Prostate gland (tissue), 2 donors: ENCODE measurements around the gene FSCN2.

ENCODE experiments used
- POLR2A ChIP-seq: fragments of 450-650 bp; IDR thresholded peaks from one replicate; pipeline ENCODE4 v1.6.1; 2016; ENCODE audit warnings: antibody characterized with exemption, mild to moderate bottlenecking
- POLR2AphosphoS5 ChIP-seq: sonication (generic); formaldehyde crosslinking; IDR thresholded peaks from one replicate; pipeline ENCODE4 v1.6.1; 2017; ENCODE audit warnings: antibody characterized with exemption
- TF ChIP-seq, protein P1 (sequence below), 4 experiments: fragments of 200-600 bp in 2 of 4; fragments of 450-650 bp in 2 of 4; sonication (generic) in 2 of 4; IDR thresholded peaks; 1 replicate in 3 of 4; 2 replicates in 1 of 4; pipeline ENCODE4 v1.5.1; 2016 to 2019; ENCODE audit warnings: antibody characterized with exemption in 4 of 4, mild to moderate bottlenecking in 2 of 4, moderate library complexity in 2 of 4

DNA sequence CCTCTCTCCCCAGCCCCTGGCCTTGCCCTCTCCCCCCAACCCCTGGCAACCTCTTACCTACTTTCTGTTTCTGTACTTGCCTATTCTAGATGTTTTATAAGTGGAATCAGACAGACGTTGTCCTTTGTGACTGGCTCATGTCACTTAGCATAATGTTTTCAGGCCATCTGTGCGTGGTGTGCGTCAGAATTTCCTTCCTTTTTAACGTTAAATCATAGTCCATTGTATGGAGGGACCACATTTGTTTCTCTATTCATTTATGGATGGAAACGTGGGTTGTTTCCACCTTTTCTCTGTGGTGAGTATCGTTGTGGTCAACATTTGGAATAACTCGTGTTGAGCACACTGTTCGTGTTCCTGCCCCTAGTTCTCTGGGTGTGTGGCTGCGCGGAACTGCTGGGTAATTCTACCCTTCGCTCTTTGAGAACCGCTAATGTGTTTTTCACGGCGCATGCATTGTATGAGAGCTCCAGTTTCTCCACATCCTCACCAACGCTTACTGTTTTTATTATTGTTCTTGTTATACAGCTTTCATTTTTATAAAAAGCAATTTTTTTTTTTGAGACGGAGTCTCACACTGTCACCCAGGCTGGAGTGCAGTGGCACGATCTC is 41.9 kb upstream of the FSCN2 start:
- TF ChIP-seq, protein P1, sequence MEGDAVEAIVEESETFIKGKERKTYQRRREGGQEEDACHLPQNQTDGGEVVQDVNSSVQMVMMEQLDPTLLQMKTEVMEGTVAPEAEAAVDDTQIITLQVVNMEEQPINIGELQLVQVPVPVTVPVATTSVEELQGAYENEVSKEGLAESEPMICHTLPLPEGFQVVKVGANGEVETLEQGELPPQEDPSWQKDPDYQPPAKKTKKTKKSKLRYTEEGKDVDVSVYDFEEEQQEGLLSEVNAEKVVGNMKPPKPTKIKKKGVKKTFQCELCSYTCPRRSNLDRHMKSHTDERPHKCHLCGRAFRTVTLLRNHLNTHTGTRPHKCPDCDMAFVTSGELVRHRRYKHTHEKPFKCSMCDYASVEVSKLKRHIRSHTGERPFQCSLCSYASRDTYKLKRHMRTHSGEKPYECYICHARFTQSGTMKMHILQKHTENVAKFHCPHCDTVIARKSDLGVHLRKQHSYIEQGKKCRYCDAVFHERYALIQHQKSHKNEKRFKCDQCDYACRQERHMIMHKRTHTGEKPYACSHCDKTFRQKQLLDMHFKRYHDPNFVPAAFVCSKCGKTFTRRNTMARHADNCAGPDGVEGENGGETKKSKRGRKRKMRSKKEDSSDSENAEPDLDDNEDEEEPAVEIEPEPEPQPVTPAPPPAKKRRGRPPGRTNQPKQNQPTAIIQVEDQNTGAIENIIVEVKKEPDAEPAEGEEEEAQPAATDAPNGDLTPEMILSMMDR (IDR thresholded peaks at IDR 0.05) = no peak
- TF ChIP-seq POLR2A = no peak
- TF ChIP-seq POLR2AphosphoS5 = no peak
